Loucy (cell line): Measurements from ENCODE around the gene REXO2.

Experiments used
- H2AFZ ChIP-seq: fragments of 200-600 bp; sonication (generic); 2 replicates; pipeline ENCODE4 v1.6.0; 2016; ENCODE audit warnings: antibody characterized with exemption, mild to moderate bottlenecking, low read length, moderate library complexity
- H3F3A ChIP-seq: fragments of 200-600 bp; 2 replicates; pipeline ENCODE4 v1.6.0; 2016; ENCODE audit warnings: antibody characterized with exemption, low read depth, mild to moderate bottlenecking
- H3K27me3 ChIP-seq: fragments of 200-600 bp; sonication (generic); 2 replicates; pipeline ENCODE4 v1.6.1; 2014; ENCODE audit warnings: low read length, mild to moderate bottlenecking; ENCODE audit not compliant: insufficient read depth, poor library complexity, severe bottlenecking
- H3K36me3 ChIP-seq: fragments of 200-600 bp; sonication (generic); 2 replicates; pipeline ENCODE4 v1.6.1; 2016; ENCODE audit warnings: low read length; ENCODE audit not compliant: insufficient read depth
- H3K4me1 ChIP-seq: fragments of 200-600 bp; sonication (generic); 2 replicates; pipeline ENCODE4 v1.5.1; 2014; ENCODE audit warnings: low read length, mild to moderate bottlenecking; ENCODE audit not compliant: insufficient read depth, poor library complexity, severe bottlenecking
- H3K4me2 ChIP-seq: fragments of 200-600 bp; sonication (generic); 2 replicates; pipeline ENCODE4 v1.6.0; 2014; ENCODE audit warnings: antibody characterized with exemption, low read length, low read depth, mild to moderate bottlenecking; ENCODE audit not compliant: poor library complexity, severe bottlenecking
- H3K4me3 ChIP-seq: fragments of 200-600 bp; sonication (generic); 2 replicates; pipeline ENCODE4 v1.5.1; 2014; ENCODE audit warnings: low read length, mild to moderate bottlenecking, mixed read lengths; ENCODE audit not compliant: poor library complexity, severe bottlenecking
- H3K79me2 ChIP-seq: fragments of 200-600 bp; sonication (generic); 2 replicates; pipeline ENCODE4 v1.6.1; 2014; ENCODE audit warnings: low read length; ENCODE audit not compliant: insufficient read depth
- H3K9ac ChIP-seq: fragments of 200-600 bp; sonication (generic); 2 replicates; pipeline ENCODE4 v1.6.0; 2014; ENCODE audit warnings: mild to moderate bottlenecking, low read depth, low read length, moderate library complexity; ENCODE audit not compliant: poor library complexity, severe bottlenecking
- H3K9me2 ChIP-seq: fragments of 200-600 bp; sonication (generic); replicated peaks from 2 replicates; pipeline ENCODE4 v1.6.1; 2016; ENCODE audit warnings: low read depth, low read length, mixed read lengths
- H3K9me3 ChIP-seq: fragments of 200-600 bp; sonication (generic); 2 replicates; pipeline ENCODE4 v1.6.1; 2014; ENCODE audit warnings: mild to moderate bottlenecking, antibody characterized with exemption, low read length, low read depth; ENCODE audit not compliant: insufficient read depth
- H4K20me1 ChIP-seq: fragments of 200-600 bp; sonication (generic); 2 replicates; pipeline ENCODE4 v1.6.0; 2014; ENCODE audit warnings: antibody characterized with exemption, low read length, mild to moderate bottlenecking; ENCODE audit not compliant: insufficient read depth, poor library complexity, severe bottlenecking
- EZH2phosphoT487 ChIP-seq: fragments of 200-600 bp; IDR thresholded peaks from 2 replicates; pipeline ENCODE4 v1.6.1; 2018; ENCODE audit warnings: antibody characterized with exemption, mild to moderate bottlenecking, moderate library complexity, borderline replicate concordance
- TF ChIP-seq, protein P1 (sequence below): fragments of 200-600 bp; sonication (generic); conservative IDR thresholded peaks from 2 replicates; pipeline ENCODE4 v1.5.1; 2014; ENCODE audit warnings: mild to moderate bottlenecking, antibody characterized with exemption, low read length

REXO2 gene

DNA sequence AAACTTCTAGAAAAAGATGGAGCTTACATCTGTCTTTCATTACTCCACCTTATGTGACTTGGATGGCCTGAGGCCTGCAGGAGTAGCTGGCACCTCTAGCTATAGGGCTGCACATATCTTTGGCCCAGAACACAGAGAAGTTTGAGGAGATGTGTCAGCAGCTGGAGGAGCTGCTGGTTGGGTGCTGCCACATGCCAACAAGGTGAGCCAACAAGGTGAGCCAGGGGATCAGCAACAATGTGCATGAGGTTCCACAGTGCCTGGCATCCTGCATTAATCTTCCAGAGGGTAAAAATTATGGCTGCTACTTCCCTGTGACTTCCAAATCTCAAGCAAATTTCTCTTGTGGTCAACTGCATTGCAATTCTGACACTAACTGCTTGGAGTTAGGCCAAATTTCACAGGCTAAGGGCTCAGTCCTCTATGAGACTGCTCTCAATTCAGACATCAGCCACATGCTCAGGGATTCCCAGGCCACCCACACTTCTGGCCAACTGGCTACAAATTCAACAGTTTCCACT, 22.8 kb upstream of the REXO2 start:
- H3K36me3 ChIP-seq, result peaks cover 6% of the 10 kb centered on the region; the same call in 1 of the 2 replicates
- no peak for TF ChIP-seq EZH2phosphoT487
- TF ChIP-seq, protein P1, sequence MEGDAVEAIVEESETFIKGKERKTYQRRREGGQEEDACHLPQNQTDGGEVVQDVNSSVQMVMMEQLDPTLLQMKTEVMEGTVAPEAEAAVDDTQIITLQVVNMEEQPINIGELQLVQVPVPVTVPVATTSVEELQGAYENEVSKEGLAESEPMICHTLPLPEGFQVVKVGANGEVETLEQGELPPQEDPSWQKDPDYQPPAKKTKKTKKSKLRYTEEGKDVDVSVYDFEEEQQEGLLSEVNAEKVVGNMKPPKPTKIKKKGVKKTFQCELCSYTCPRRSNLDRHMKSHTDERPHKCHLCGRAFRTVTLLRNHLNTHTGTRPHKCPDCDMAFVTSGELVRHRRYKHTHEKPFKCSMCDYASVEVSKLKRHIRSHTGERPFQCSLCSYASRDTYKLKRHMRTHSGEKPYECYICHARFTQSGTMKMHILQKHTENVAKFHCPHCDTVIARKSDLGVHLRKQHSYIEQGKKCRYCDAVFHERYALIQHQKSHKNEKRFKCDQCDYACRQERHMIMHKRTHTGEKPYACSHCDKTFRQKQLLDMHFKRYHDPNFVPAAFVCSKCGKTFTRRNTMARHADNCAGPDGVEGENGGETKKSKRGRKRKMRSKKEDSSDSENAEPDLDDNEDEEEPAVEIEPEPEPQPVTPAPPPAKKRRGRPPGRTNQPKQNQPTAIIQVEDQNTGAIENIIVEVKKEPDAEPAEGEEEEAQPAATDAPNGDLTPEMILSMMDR, result no peak
- no peaks in the 10 kb centered on the region for H4K20me1 ChIP-seq
- H3K4me3 ChIP-seq, result no peak overlapping the region
- H3K27me3 ChIP-seq, result no peaks in the 10 kb centered on the region
- H3K9me2 ChIP-seq, result no peaks in the 10 kb centered on the region
- H2AFZ ChIP-seq, result no peak overlapping the region
- no peak overlapping the region for H3K4me2 ChIP-seq
- H3K4me1 ChIP-seq, result no peaks in the 10 kb centered on the region
- no peaks in the 10 kb centered on the region for H3K79me2 ChIP-seq
- H3K9ac ChIP-seq, result no peak overlapping the region
- H3K9me3 ChIP-seq, result no peaks in the 10 kb centered on the region
- H3F3A ChIP-seq, result no peaks in the 10 kb centered on the region

DNA sequence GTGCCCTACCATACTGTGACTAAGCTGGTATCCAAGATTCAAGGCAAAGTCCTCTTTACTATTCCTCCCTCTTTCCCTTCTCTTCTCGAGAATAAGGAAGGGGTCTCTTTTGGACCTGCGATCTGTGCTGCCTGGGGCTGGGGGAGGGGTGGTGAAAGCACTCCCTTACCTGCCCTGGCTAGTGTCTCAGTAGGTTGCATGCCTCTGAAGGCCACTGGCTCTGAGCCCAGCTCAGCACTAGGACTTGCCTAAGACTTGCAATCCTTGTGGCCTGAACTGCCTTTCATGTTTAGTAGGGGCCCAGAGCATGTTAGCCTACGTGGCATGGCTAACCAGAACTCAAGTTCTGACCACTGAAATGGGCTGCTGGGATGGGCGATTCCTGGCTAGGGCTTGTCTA, 13.0 kb upstream of the REXO2 start:
- no peaks in the 10 kb centered on the region for H3K79me2 ChIP-seq
- no peaks in the 10 kb centered on the region for H3F3A ChIP-seq
- no peaks in the 10 kb centered on the region for H3K9me3 ChIP-seq
- H2AFZ ChIP-seq, result no peak overlapping the region
- TF ChIP-seq, protein P1, result no peak
- TF ChIP-seq EZH2phosphoT487, result no peak
- H4K20me1 ChIP-seq, result no peaks in the 10 kb centered on the region
- H3K4me1 ChIP-seq, result no peaks in the 10 kb centered on the region
- no peaks in the 10 kb centered on the region for H3K36me3 ChIP-seq
- H3K9me2 ChIP-seq, result no peaks in the 10 kb centered on the region
- H3K27me3 ChIP-seq, result no peaks in the 10 kb centered on the region
- H3K9ac ChIP-seq, result no peak overlapping the region
- no peak overlapping the region for H3K4me3 ChIP-seq
- no peak overlapping the region for H3K4me2 ChIP-seq

DNA sequence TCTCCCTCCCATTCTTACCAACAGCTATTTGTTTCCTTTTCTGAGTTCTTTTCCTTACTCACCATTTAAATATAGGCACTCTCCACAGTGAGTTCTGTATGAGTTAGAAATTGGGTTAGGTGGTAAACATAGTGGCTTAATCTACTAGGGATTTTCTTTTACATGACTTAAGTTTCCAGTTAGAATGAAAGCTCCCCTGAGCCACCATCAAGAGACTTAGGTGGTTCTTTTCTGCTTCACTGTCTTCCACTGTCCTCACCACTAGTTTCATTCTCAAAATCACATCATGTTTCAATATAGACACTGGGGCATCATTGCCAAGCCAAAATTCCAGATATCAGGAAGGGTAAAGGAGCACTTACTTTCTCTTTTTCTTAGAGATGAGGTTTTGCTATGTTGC, 9.0 kb upstream of the REXO2 start:
- Histone ChIP-seq H3K9me3 (no peaks in the 10 kb centered on the region), H3K9me2 (no peaks in the 10 kb centered on the region), H3K36me3 (no peaks in the 10 kb centered on the region), H4K20me1 (no peaks in the 10 kb centered on the region), H3K9ac (no peak overlapping the region), H3K4me1 (no peaks in the 10 kb centered on the region), H3K27me3 (no peaks in the 10 kb centered on the region), H3F3A (no peaks in the 10 kb centered on the region), H3K79me2 (no peaks in the 10 kb centered on the region), H3K4me3 (no peak overlapping the region), H2AFZ (no peak overlapping the region), H3K4me2 (no peak overlapping the region)
- TF ChIP-seq, protein P1, result no peak
- TF ChIP-seq EZH2phosphoT487, result no peak
